GM12878 (cell line): Measurements from ENCODE around the gene PXMP4.

Experiments
- HDAC2 ChIP-seq: fragments of 200-600 bp; sonication (generic); IDR thresholded peaks from 2 replicates; pipeline ENCODE4 v1.6.1; 2017
- ZNF274 ChIP-seq: IDR thresholded peaks from one replicate; pipeline ENCODE4 v1.8.0; 2011; ENCODE audit not compliant: insufficient read length, insufficient read depth

DNA sequence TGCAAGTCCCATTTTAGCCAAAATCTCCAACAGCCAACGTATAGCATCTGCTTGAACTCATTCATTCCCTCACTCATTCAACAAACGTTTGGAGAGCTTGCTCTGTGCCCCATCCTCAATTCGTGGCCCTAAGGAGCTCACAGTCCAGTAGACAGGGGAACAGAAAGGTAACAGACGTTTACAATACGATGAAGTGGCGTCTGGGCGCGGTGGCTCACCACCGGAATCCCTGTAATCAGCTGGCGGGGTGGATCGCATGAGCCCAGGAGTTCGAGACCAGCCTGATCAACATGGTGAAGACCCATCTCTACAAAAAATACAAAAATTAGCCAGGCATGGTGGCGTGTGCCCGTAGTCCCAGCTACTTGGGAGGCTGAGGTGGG lies 33.1 kb downstream of the PXMP4 start:
- TF ChIP-seq HDAC2 (no peak), ZNF274 (no peak)
